BLaER1 treated with 17β-estradiol and CSF1 and Interleukin-3, amounts not matched to agents 10 nM and 100 nM (cell line): ENCODE results near the gene PLXNA2.

Experiments
- H3K27ac ChIP-seq, 11 experiments: shearing (Covaris generic); formaldehyde crosslinking; 2 replicates each; pipeline ENCODE4 v1.8.1; 2022
- H3K27me3 ChIP-seq, 11 experiments: shearing (Covaris generic); formaldehyde crosslinking; 2 replicates each; pipeline ENCODE4 v1.8.1; 2022
- H3K36me3 ChIP-seq, 11 experiments: shearing (Covaris generic); formaldehyde crosslinking; 2 replicates each; pipeline ENCODE4 v1.8.1; 2022
- H3K4me1 ChIP-seq, 10 experiments: shearing (Covaris generic); formaldehyde crosslinking; 2 replicates each; pipeline ENCODE4 v1.8.1; 2022
- H3K4me2 ChIP-seq, 11 experiments: shearing (Covaris generic); formaldehyde crosslinking; 2 replicates each; pipeline ENCODE4 v1.8.1; 2022
- H3K4me3 ChIP-seq, 10 experiments: shearing (Covaris generic); formaldehyde crosslinking; 2 replicates each; pipeline ENCODE4 v1.8.1; 2022
- H3K9ac ChIP-seq, 11 experiments: shearing (Covaris generic); formaldehyde crosslinking; 2 replicates each; pipeline ENCODE4 v1.8.1; 2022
- H3K9me3 ChIP-seq, 11 experiments: shearing (Covaris generic); formaldehyde crosslinking; replicated peaks in 1 of 11; 2 replicates each; pipeline ENCODE4 v1.8.1; 2022
- H4K20me1 ChIP-seq, 11 experiments: shearing (Covaris generic); formaldehyde crosslinking; 2 replicates each; pipeline ENCODE4 v1.8.1; 2022
- Cebpa-rat ChIP-seq, 11 experiments: shearing (Covaris generic); IDR thresholded peaks; 2 replicates each; pipeline ENCODE4 v1.8.1; 2022

PLXNA2 gene

DNA sequence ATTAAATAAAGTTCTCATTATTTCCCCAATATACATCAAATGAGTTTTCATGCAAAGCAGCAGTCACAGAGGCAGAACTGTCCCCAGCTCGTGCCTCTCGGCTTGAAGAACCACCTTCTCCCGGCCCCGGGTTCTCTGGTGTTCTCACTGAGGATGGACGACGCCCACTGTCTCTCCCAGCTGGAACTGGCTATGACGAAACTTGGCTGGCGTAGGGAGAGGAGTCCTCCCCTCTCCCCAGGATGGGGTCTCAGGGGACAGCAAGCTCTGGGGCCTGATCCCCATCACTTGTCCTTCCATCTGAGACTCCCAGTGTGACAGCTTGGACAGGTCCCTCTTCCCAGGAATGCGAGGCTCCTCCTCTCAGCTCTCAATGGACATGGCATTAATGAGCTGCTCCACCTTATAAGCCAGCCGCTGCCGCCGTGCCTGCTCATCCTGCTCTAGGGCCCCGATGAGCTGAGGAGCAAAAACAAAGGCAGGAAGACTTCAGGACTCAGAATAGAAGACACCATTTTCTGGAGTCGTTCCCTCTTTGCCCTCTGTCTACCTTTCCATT lies 217.2 kb downstream of the PLXNA2 start:
- no peak for TF ChIP-seq Cebpa-rat (IDR thresholded peaks at IDR 0.05)

DNA sequence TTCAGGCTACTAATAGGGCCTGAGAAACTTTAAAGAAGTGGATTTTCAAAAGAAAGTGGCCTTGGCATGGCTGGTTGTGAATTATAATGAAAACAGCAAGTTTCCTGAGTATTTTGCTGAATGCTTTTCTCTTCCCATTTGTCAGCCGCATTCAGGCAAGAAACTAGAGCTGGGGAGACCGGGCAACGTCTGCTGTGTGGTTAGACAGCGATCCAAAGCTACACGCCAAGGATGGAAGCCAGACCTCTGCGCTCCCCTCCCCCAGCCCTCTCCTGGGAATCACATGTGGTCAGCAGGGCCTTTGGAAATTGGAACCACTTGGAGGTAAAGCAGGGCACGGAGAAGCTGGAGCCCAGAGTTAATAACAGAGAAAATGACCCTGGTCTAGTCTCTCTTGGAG lies 219.2 kb downstream of the PLXNA2 start:
- H3K4me1 ChIP-seq, result peaks cover 7 to 15% (median 10%) of the 10 kb centered on the region in 10 experiments
- TF ChIP-seq Cebpa-rat (IDR thresholded peaks at IDR 0.05), result no peak
- no peak overlapping the region for H3K9ac ChIP-seq
- H3K27me3 ChIP-seq, result peaks cover 0 to 11% (median 0%) of the 10 kb centered on the region in 11 experiments; a peak in 1 of 22 replicates
- H3K4me2 ChIP-seq, result no peak overlapping the region
- H4K20me1 ChIP-seq, result peaks cover 0 to 7% (median 0%) of the 10 kb centered on the region in 11 experiments; a peak in 3 of 22 replicates
- H3K4me3 ChIP-seq, result no peak overlapping the region
- H3K36me3 ChIP-seq, result no peaks in the 10 kb centered on the region
- no peaks in the 10 kb centered on the region for H3K9me3 ChIP-seq
- H3K27ac ChIP-seq, result no peak overlapping the region

More for the DNA sequence above, 217.2 kb downstream of the PLXNA2 start:
- Histone ChIP-seq H3K36me3 (no peaks in the 10 kb centered on the region), H3K27me3 (peaks cover 0 to 11% (median 0%) of the 10 kb centered on the region in 11 experiments; a peak in 1 of 22 replicates), H3K4me3 (no peak overlapping the region), H3K9me3 (no peaks in the 10 kb centered on the region), H3K9ac (no peak overlapping the region), H3K27ac (no peak overlapping the region), H3K4me1 (peaks cover 17 to 27% (median 23%) of the 10 kb centered on the region in 10 experiments), H4K20me1 (peaks cover 0 to 11% (median 0%) of the 10 kb centered on the region in 11 experiments; a peak in 4 of 22 replicates), H3K4me2 (no peak overlapping the region)

DNA sequence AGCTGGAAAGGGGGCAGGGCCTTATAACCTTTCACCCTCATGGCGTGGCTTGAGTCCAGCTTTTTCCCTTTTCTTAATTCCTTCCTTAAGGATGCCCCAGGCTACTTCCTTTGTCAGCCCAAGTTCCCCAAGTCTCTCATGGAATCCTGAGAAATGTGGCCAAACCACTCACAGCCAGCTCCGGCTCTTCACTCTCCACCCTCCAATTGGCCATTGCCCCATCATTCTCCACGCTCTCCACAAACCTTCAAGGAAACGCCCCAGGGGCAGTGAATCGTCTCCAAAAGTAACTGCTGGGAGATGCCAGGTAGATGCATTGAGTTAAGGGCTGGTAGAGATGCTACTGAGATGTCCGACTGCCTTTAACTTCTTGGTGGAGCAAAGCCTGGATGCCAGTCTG lies 219.8 kb downstream of the PLXNA2 start:
- peaks cover 0 to 5% (median 0%) of the 10 kb centered on the region in 11 experiments; a peak in 2 of 22 replicates for H4K20me1 ChIP-seq
- peaks cover 0 to 11% (median 0%) of the 10 kb centered on the region in 11 experiments; a peak in 1 of 22 replicates for H3K27me3 ChIP-seq
- H3K4me1 ChIP-seq, result peaks cover 1 to 8% (median 4%) of the 10 kb centered on the region in 10 experiments; a peak in 15 of 20 replicates
- no peak overlapping the region for H3K4me2 ChIP-seq
- TF ChIP-seq Cebpa-rat (IDR thresholded peaks at IDR 0.05), result no peak
- no peak overlapping the region for H3K4me3 ChIP-seq
- no peak overlapping the region for H3K27ac ChIP-seq
- H3K36me3 ChIP-seq, result no peaks in the 10 kb centered on the region
- H3K9ac ChIP-seq, result no peak overlapping the region
- no peaks in the 10 kb centered on the region for H3K9me3 ChIP-seq

- Histone ChIP-seq H4K20me1 (no peaks in the 10 kb centered on the region; a peak in 1 of 22 replicates), H3K9me3 (no peaks in the 10 kb centered on the region), H3K27me3 (peaks cover 0 to 10% (median 0%) of the 10 kb centered on the region in 11 experiments; a peak in 1 of 22 replicates), H3K36me3 (no peaks in the 10 kb centered on the region), H3K4me3 (no peak overlapping the region), H3K4me1 (no peaks in the 10 kb centered on the region), H3K27ac (no peak overlapping the region), H3K9ac (no peak overlapping the region), H3K4me2 (no peak overlapping the region)
- TF ChIP-seq Cebpa-rat (IDR thresholded peaks at IDR 0.05), result no peak
These were observed 224.9 kb downstream of the PLXNA2 start for GRCh38 chr1:208019257-208019656.

GRCh38 chr1:208015255-208015654 lies 228.9 kb downstream of the PLXNA2 start:
- no peaks in the 10 kb centered on the region for H3K36me3 ChIP-seq
- peaks cover 0 to 6% (median 5%) of the 10 kb centered on the region in 10 experiments; a peak in 16 of 20 replicates for H3K4me1 ChIP-seq
- TF ChIP-seq Cebpa-rat (IDR thresholded peaks at IDR 0.05), result no peak
- no peaks in the 10 kb centered on the region for H3K9me3 ChIP-seq
- H3K27me3 ChIP-seq, result no peaks in the 10 kb centered on the region
- H3K27ac ChIP-seq, result no peak overlapping the region
- no peak overlapping the region for H3K9ac ChIP-seq
- H4K20me1 ChIP-seq, result no peaks in the 10 kb centered on the region; a peak in 1 of 22 replicates
- no peak overlapping the region for H3K4me2 ChIP-seq
- H3K4me3 ChIP-seq, result no peak overlapping the region

DNA sequence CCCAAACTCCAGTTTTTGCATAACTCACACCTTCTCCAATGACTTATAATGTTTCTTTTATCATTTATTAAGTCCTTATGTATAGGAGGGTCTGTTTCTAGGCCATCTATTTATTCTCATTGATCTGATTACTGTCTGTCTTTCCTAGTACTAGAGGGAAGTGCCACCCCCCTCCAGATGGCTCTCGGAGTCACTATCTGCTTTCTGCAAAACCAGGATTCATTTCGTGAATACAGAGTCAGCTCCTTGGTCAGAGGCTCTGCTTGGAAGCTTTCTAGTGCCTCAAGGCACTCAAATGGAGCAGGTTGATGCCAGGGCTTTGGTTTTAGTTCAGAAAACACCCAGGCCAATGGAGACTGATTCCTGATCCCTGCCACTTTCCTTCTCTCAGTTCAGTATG lies 231.0 kb downstream of the PLXNA2 start:
- Histone ChIP-seq H4K20me1 (no peaks in the 10 kb centered on the region), H3K27ac (no peak overlapping the region), H3K4me2 (no peak overlapping the region), H3K27me3 (no peaks in the 10 kb centered on the region), H3K36me3 (no peaks in the 10 kb centered on the region), H3K9me3 (no peaks in the 10 kb centered on the region), H3K4me3 (no peak overlapping the region), H3K4me1 (peaks cover 0 to 24% (median 18%) of the 10 kb centered on the region in 10 experiments; a peak in 16 of 20 replicates), H3K9ac (no peak overlapping the region)
- no peak for TF ChIP-seq Cebpa-rat (IDR thresholded peaks at IDR 0.05)

DNA sequence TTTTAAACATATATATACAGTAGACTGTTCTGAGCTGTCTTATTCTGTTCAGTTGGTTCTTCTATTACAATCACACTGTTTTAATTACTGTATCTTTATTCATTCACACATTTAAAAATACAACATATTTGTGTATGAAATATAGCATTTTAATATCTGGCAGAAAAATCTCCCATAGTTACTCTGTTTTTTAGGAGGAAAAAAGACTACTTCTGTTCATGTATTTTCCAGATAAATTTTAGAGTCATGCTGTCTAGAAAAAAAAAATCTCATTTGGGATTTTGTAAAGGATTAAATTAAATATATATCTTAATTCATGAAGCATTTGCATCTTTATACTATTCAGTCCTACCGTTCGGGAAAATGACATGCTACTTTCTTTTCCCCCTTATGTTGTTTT lies 231.5 kb downstream of the PLXNA2 start:
- Histone ChIP-seq H3K9ac (no peak overlapping the region), H3K4me2 (no peak overlapping the region), H3K36me3 (no peaks in the 10 kb centered on the region), H3K27ac (no peak overlapping the region), H4K20me1 (no peaks in the 10 kb centered on the region), H3K4me1 (peaks cover 0 to 24% (median 18%) of the 10 kb centered on the region in 10 experiments; a peak in 16 of 20 replicates), H3K4me3 (no peak overlapping the region), H3K27me3 (no peaks in the 10 kb centered on the region), H3K9me3 (no peaks in the 10 kb centered on the region)
- no peak for TF ChIP-seq Cebpa-rat (IDR thresholded peaks at IDR 0.05)

DNA sequence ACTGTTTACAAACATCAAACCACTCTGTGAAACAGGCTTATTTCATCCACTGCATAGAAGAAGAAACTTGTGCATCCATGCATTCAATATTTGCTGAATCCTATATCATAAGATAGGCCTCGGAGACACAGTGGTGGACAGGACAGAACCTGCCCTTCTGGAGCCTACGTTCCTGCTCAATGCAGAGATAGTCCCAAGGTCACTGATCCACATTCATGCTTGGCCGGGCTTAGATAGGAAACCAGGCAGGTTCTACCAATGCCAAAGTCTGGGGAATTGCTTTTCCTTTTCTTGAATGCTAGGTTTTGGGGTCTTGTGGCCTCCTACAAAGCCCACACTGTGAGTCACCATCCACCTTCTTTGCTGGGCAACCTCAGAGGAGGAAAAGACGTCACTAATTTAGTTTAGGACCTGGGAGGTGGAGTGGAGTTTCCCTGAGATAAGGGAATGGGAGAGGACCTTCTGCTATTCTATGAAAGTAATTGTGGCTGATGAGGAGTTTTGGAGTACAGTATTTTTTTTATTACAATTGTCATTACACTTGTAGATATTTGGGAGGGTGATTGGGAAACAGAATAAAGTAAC lies 233.6 kb downstream of the PLXNA2 start:
- no peak for TF ChIP-seq Cebpa-rat (IDR thresholded peaks at IDR 0.05)
- no peak overlapping the region for H3K9ac ChIP-seq
- H3K4me3 ChIP-seq, result no peak overlapping the region
- no peaks in the 10 kb centered on the region for H3K27me3 ChIP-seq
- H3K4me2 ChIP-seq, result peak overlapping the region in 10 of 11 experiments; percentile 20 to 74 (median 58); a peak in 18 of 22 replicates
- no peaks in the 10 kb centered on the region for H4K20me1 ChIP-seq
- H3K9me3 ChIP-seq, result no peaks in the 10 kb centered on the region
- H3K36me3 ChIP-seq, result no peaks in the 10 kb centered on the region
- H3K4me1 ChIP-seq, result peaks cover under 1 to 24% (median 18%) of the 10 kb centered on the region in 10 experiments; a peak in 17 of 20 replicates
- no peak overlapping the region for H3K27ac ChIP-seq

DNA sequence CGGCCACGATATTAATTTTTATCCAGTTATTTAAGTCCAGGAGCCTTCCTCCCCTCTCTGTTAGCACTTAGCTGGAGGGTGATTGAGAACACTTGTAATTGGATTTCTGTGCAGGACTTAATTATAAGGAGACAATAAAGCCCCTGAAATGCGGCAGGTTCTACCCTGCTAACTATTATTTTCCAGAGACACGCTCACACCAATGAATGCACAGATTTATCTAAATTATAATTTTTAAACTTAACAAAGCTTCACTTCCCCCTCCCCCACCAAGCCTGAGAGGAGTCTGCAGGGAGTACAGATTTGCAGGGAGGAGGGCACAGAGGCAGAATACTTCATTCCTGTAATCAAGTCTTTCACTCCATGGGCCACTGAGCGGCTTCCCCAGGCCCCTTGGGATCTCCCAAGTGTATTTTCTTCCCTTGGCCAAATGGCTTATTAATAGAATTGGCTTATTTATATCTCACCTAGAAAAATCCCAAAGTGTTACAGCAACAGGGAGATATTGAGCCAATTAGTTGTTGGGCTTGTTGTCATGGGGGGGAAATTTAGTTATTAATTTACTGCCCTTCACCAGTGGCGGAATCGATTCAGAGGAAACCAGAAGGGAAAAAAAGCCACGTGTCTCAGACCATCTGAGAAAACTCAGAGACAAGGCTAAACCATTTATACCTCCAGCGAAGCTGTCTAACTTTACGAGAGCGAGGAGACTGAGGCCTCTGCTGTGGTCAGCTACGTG lies 234.3 kb downstream of the PLXNA2 start:
- H3K36me3 ChIP-seq, result no peaks in the 10 kb centered on the region
- H3K9me3 ChIP-seq, result no peaks in the 10 kb centered on the region
- H3K4me2 ChIP-seq, result peak overlapping the region in 10 of 11 experiments; percentile 20 to 74 (median 58); a peak in 18 of 22 replicates
- H3K27ac ChIP-seq, result no peak overlapping the region
- H3K4me1 ChIP-seq, result peaks cover 8 to 24% (median 18%) of the 10 kb centered on the region in 10 experiments
- no peak overlapping the region for H3K9ac ChIP-seq
- H3K4me3 ChIP-seq, result no peak overlapping the region
- no peaks in the 10 kb centered on the region for H3K27me3 ChIP-seq
- TF ChIP-seq Cebpa-rat (IDR thresholded peaks at IDR 0.05), result no peak
- H4K20me1 ChIP-seq, result no peaks in the 10 kb centered on the region
